A549 (cell line): ENCODE measurements around the gene EPB41L2. TPM values are rescaled to one million over a fixed set of nuclear protein-coding genes. Genes with fewer than 3 reads are reported as not detected.

Experiments
- ATAC-seq, 2 experiments: fragments of 200-7000 bp in 1 of 2; fragments of >200 bp in 1 of 2; cut with Nextera tagmentation in 1 of 2; cut with Tn5 transposase in 1 of 2; 3 replicates each; pipeline versions ENCODE4 v1.8.0 to v1.9.1; 2018 to 2020; ENCODE audit warnings: mild to moderate bottlenecking in 1 of 2, moderate library complexity in 1 of 2
- CTCF ChIA-PET: fragments of 300-600 bp; sonication (Branson Sonifier 250); formaldehyde crosslinking; extraction: SDS; loops from one replicate; lab custom pipeline; 2021; ENCODE audit warnings: antibody characterized with exemption, inconsistent platforms; lab: Yijun Ruan, JAX
- POLR2A ChIA-PET: fragments of 350-600 bp; formaldehyde crosslinking; extraction: SDS; loops from one replicate; lab custom pipeline; 2021; ENCODE audit warnings: antibody characterized with exemption, inconsistent platforms; lab: Yijun Ruan, JAX
- DNase-seq, 2 experiments: peaks; one replicate each; pipeline versions ENCODE4 v3.0.0 to v3.0.0-alpha.2; 2011 to 2016; ENCODE audit warnings: low read depth in 1 of 2, low spot score in 1 of 2
- FAIRE-seq: peaks from 2 replicates; lab custom pipeline; 2011; peaks lifted over from hg19 to GRCh38; lab: Jason Lieb, UNC
- H3K27ac ChIP-seq, 2 experiments: fragments of >200 bp; sonication (Bioruptor Twin); formaldehyde crosslinking; 3 replicates each; pipeline ENCODE4 v1.5.1; 2016 to 2017
- H3K4me1 ChIP-seq: fragments of >200 bp; sonication (Bioruptor Twin); formaldehyde crosslinking; 3 replicates; pipeline ENCODE4 v1.6.1; 2016
- H3K4me2 ChIP-seq: fragments of >200 bp; sonication (Bioruptor Twin); formaldehyde crosslinking; 3 replicates; pipeline ENCODE4 v1.6.1; 2016
- H3K4me3 ChIP-seq: fragments of >200 bp; sonication (Bioruptor Twin); formaldehyde crosslinking; 3 replicates; pipeline ENCODE4 v1.5.1; 2016
- H3K9me3 ChIP-seq: fragments of >200 bp; sonication (Bioruptor Twin); formaldehyde crosslinking; 3 replicates; pipeline ENCODE4 v1.6.1; 2016
- CBX2 ChIP-seq: fragments of 200-600 bp; sonication (generic); IDR thresholded peaks from 2 replicates; pipeline ENCODE4 v1.6.1; 2016; ENCODE audit warnings: low read depth, mild to moderate bottlenecking, borderline replicate concordance
- ESRRA ChIP-seq: fragments of 150-350 bp; IDR thresholded peaks from 2 replicates; pipeline ENCODE4 v1.6.1; 2014; ENCODE audit warnings: mild to moderate bottlenecking, low read length, borderline replicate concordance
- FOXS1 ChIP-seq: fragments of 250-450 bp; sonication (Bioruptor Pico); IDR thresholded peaks from 2 replicates; pipeline ENCODE4 v1.5.0; 2020; ENCODE audit warnings: mild to moderate bottlenecking, moderate library complexity
- GATA3 ChIP-seq: IDR thresholded peaks from 2 replicates; pipeline ENCODE4 v1.6.1; 2012; ENCODE audit warnings: borderline replicate concordance
- HEYL ChIP-seq: fragments of 250-450 bp; sonication (Bioruptor Pico); IDR thresholded peaks from 2 replicates; pipeline ENCODE4 v1.8.0; 2021; ENCODE audit warnings: mild to moderate bottlenecking, moderate library complexity
- HOXA7 ChIP-seq: fragments of 250-450 bp; sonication (Bioruptor Pico); IDR thresholded peaks from 2 replicates; pipeline ENCODE4 v1.5.0; 2020; ENCODE audit warnings: mild to moderate bottlenecking, moderate library complexity
- HOXB13 ChIP-seq: fragments of 250-450 bp; sonication (Bioruptor Pico); IDR thresholded peaks from 2 replicates; pipeline ENCODE4 v1.5.0; 2020; ENCODE audit warnings: low read depth, mild to moderate bottlenecking, moderate library complexity
- HOXB5 ChIP-seq: fragments of 250-450 bp; sonication (Bioruptor Pico); IDR thresholded peaks from 2 replicates; pipeline ENCODE4 v1.5.0; 2020; ENCODE audit warnings: mild to moderate bottlenecking, moderate library complexity
- JUN ChIP-seq, 2 experiments: fragments of >200 bp; sonication (Bioruptor Twin); formaldehyde crosslinking; IDR thresholded peaks; 2 replicates in 1 of 2; 3 replicates in 1 of 2; pipeline ENCODE4 v1.6.1; 2016 to 2017
- JUNB ChIP-seq: fragments of >200 bp; sonication (Bioruptor Twin); formaldehyde crosslinking; IDR thresholded peaks from 2 replicates; pipeline ENCODE4 v1.6.1; 2016
- MAFK ChIP-seq: fragments of 450-650 bp; IDR thresholded peaks from 2 replicates; pipeline ENCODE4 v1.6.1; 2014; ENCODE audit not compliant: partially characterized antibody
- NFE2L2 ChIP-seq: fragments of 150-350 bp; conservative IDR thresholded peaks from 2 replicates; pipeline ENCODE4 v1.6.1; 2014; ENCODE audit warnings: low read length
- RAD21 ChIP-seq, 2 experiments: fragments of >200 bp in 1 of 2; sonication (Bioruptor Twin) in 1 of 2; formaldehyde crosslinking in 1 of 2; IDR thresholded peaks in 1 of 2; conservative IDR thresholded peaks in 1 of 2; 2 replicates in 1 of 2; 3 replicates in 1 of 2; pipeline ENCODE4 v1.6.1; 2012 to 2018; ENCODE audit warnings: inconsistent platforms in 1 of 2
- RCOR1 ChIP-seq: fragments of 150-350 bp; IDR thresholded peaks from 2 replicates; pipeline ENCODE4 v1.6.1; 2014; ENCODE audit warnings: antibody characterized with exemption, low read length, low read depth
- RNF2 ChIP-seq: fragments of 200-600 bp; sonication (generic); IDR thresholded peaks from 2 replicates; pipeline ENCODE4 v1.6.1; 2016; ENCODE audit warnings: low read depth, mild to moderate bottlenecking, antibody characterized with exemption, moderate library complexity, borderline replicate concordance
- SMC3 ChIP-seq: fragments of >200 bp; sonication (Bioruptor Twin); formaldehyde crosslinking; IDR thresholded peaks from 3 replicates; pipeline ENCODE4 v1.6.1; 2018; ENCODE audit warnings: inconsistent platforms
- TFCP2L1 ChIP-seq: fragments of 250-450 bp; sonication (Bioruptor Pico); IDR thresholded peaks from 2 replicates; pipeline ENCODE4 v1.5.0; 2021; ENCODE audit warnings: mild to moderate bottlenecking
- TP53 ChIP-seq: fragments of 250-450 bp; sonication (Bioruptor Pico); IDR thresholded peaks from 2 replicates; pipeline ENCODE4 v1.5.0; 2021; ENCODE audit warnings: mild to moderate bottlenecking, moderate library complexity
- USF2 ChIP-seq: fragments of 450-650 bp; IDR thresholded peaks from 2 replicates; pipeline ENCODE4 v1.6.1; 2014; ENCODE audit warnings: antibody characterized with exemption
- ZC3H11A ChIP-seq: fragments of 450-650 bp; IDR thresholded peaks from 2 replicates; pipeline ENCODE4 v1.6.1; 2014; ENCODE audit warnings: antibody characterized with exemption, mild to moderate bottlenecking
- ZFP36 ChIP-seq: fragments of 450-650 bp; IDR thresholded peaks from 2 replicates; pipeline ENCODE4 v1.6.1; 2014; ENCODE audit warnings: borderline replicate concordance; ENCODE audit not compliant: partially characterized antibody
- ZNF302 ChIP-seq: fragments of 250-450 bp; sonication (Bioruptor Pico); IDR thresholded peaks from 2 replicates; pipeline ENCODE4 v1.9.0; 2021; ENCODE audit warnings: inconsistent platforms, mild to moderate bottlenecking, moderate library complexity
- WGBS: methylation state at CpG from one replicate; pipeline ENCODE4 v1.1.6; 2017; ENCODE audit errors: missing lambda C conversion rate; 5-methylcytosine and 5-hydroxymethylcytosine counted together
- polyA plus RNA-seq, 4 experiments: library from polyadenylated mRNA; depleted of rRNA in 3 of 4; stranded (reverse); fragments of >200 nt; fragmentation: RNase III in 1 of 4; extraction: RNeasy Plus Mini Kit Qiagen cat#74134 plus additional on column Dnase treatment in 1 of 4; gene quantifications; 2 replicates in 3 of 4; 3 replicates in 1 of 4; pipeline ENCODE4 v1.2.3, GENCODE V29; 2011 to 2017
- TF ChIP-seq, protein P1 (sequence below): fragments of 250-450 bp; sonication (Bioruptor Pico); IDR thresholded peaks from 2 replicates; pipeline ENCODE4 v1.5.0; 2020; ENCODE audit warnings: low read depth, mild to moderate bottlenecking, moderate library complexity
- TF ChIP-seq, protein P2 (sequence below): fragments of >200 bp; sonication (Bioruptor Twin); formaldehyde crosslinking; IDR thresholded peaks from 3 replicates; pipeline ENCODE4 v1.5.1; 2016
- TF ChIP-seq, protein P3 (sequence below): fragments of >200 bp; sonication (Bioruptor Twin); formaldehyde crosslinking; IDR thresholded peaks from 3 replicates; pipeline ENCODE4 v1.6.1; 2016
- TF ChIP-seq, protein P4 (sequence below): IDR thresholded peaks from 2 replicates; pipeline ENCODE4 v1.6.1; 2012

Gene EPB41L2
- polyA plus RNA-seq, 2 of the 4 experiments (the other 2 are of a cell fraction), result 42.9 to 50.3 TPM

DNA sequence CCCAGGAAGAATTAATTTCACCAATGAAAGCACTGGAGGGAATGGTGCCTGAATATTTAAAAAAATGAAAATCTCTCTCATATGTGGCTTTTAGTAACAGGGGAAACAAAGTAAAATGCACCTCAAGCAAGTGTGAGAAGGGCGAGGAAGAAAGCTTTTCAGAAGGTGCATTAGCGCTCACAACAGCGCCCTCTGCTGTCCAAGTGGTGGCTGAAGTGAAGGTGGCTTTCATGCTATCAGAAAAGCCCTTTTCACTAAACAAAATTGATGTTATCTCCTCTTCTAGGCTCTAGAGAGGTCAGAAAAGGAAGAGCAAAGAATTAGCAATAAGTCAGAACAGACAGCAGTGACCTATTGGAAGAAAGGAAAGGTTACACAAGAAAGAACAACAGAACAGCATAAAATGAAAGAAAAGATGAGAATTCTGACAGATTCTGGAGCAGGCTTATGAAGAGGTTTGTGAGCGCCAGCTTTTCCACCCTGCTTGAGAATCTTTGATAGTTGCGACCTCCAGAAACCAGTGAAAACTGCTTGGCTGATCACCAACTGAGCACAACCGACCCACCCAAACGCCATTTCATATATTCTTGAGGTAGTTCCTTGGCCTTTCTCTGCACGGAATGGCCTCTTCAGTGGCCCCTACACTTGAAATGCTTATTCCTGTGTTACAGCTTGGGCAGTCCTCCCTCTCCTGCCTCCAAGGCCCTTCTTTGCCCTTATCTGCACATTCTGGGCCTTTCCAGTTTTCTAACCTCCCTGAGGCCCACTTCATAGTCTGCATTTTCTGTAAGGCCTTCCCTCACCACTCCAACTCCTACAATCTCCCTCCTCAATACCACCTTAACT, 190.6 kb downstream of the EPB41L2 start:
- H3K4me3 ChIP-seq, result no peak overlapping the region
- 59% methylated on average over 8 of the region's 8 CpGs for WGBS
- H3K27ac ChIP-seq, result no peak overlapping the region
- CTCF ChIA-PET, result interaction anchor here (0.6 to 2.0 kb wide), 13 partner anchors 9 to 666 kb away, joined by 3 to 11 read pairs (median 3); no protein-coding TSS in a partner anchor
- no peaks in the 10 kb centered on the region for H3K9me3 ChIP-seq
- peak; percentile 66 to 81; a peak in 4 of 6 replicates for ATAC-seq
- TF ChIP-seq SMC3 (peak; percentile 51), TFCP2L1 (no peak), USF2 (no peak), MAFK (no peak), RAD21 (conservative IDR thresholded peaks at IDR 0.05 in 1 of 2, IDR thresholded peaks at IDR 0.05 in 1 of 2) (peak; percentile 47 to 52), ESRRA (no peak)
- TF ChIP-seq, protein P1, sequence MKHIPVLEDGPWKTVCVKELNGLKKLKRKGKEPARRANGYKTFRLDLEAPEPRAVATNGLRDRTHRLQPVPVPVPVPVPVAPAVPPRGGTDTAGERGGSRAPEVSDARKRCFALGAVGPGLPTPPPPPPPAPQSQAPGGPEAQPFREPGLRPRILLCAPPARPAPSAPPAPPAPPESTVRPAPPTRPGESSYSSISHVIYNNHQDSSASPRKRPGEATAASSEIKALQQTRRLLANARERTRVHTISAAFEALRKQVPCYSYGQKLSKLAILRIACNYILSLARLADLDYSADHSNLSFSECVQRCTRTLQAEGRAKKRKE (CRISPR knock-in tag), result no peak
- TF ChIP-seq, protein P2, sequence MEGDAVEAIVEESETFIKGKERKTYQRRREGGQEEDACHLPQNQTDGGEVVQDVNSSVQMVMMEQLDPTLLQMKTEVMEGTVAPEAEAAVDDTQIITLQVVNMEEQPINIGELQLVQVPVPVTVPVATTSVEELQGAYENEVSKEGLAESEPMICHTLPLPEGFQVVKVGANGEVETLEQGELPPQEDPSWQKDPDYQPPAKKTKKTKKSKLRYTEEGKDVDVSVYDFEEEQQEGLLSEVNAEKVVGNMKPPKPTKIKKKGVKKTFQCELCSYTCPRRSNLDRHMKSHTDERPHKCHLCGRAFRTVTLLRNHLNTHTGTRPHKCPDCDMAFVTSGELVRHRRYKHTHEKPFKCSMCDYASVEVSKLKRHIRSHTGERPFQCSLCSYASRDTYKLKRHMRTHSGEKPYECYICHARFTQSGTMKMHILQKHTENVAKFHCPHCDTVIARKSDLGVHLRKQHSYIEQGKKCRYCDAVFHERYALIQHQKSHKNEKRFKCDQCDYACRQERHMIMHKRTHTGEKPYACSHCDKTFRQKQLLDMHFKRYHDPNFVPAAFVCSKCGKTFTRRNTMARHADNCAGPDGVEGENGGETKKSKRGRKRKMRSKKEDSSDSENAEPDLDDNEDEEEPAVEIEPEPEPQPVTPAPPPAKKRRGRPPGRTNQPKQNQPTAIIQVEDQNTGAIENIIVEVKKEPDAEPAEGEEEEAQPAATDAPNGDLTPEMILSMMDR, result peak; percentile 76
- FAIRE-seq, result no peak
- no peak overlapping the region for H3K4me2 ChIP-seq
- no peaks in the 10 kb centered on the region for H3K4me1 ChIP-seq
- peak; percentile 11 to 41 for DNase-seq
- POLR2A ChIA-PET, result no interaction called here

- TF ChIP-seq JUN (IDR thresholded peaks at IDR 0.05) (no peak), TP53 (no peak), MAFK (peak; percentile 69)
- Histone ChIP-seq H3K4me2 (no peak overlapping the region), H3K9me3 (no peaks in the 10 kb centered on the region), H3K27ac (no peak overlapping the region), H3K4me3 (no peak overlapping the region), H3K4me1 (no peaks in the 10 kb centered on the region)
- CTCF ChIA-PET, result interaction anchor here (1.3 to 2.0 kb wide), 2 partner anchors 14 to 298 kb away, joined by 5 to 11 read pairs; no protein-coding TSS in a partner anchor
- DNase-seq (no peak), ATAC-seq (no peak), FAIRE-seq (no peak)
- POLR2A ChIA-PET, result no interaction called here
- 91% methylated on average over 9 of the region's 9 CpGs for WGBS
These were observed 192.7 kb downstream of the EPB41L2 start for GRCh38 chr6:130870179-130870880.

- no peak overlapping the region for H3K27ac ChIP-seq
- POLR2A ChIA-PET, result no interaction called here
- H3K4me2 ChIP-seq, result no peak overlapping the region
- TF ChIP-seq ZC3H11A (no peak), TFCP2L1 (no peak), ZNF302 (no peak), HOXB5 (no peak), FOXS1 (CRISPR knock-in tag) (no peak), HOXB13 (CRISPR knock-in tag) (no peak), HEYL (CRISPR knock-in tag) (no peak), ZFP36 (no peak), NFE2L2 (no peak), RCOR1 (no peak), JUNB (no peak), CBX2 (no peak), HOXA7 (CRISPR knock-in tag) (no peak), MAFK (no peak), RNF2 (no peak), GATA3 (no peak)
- TF ChIP-seq, protein P3, sequence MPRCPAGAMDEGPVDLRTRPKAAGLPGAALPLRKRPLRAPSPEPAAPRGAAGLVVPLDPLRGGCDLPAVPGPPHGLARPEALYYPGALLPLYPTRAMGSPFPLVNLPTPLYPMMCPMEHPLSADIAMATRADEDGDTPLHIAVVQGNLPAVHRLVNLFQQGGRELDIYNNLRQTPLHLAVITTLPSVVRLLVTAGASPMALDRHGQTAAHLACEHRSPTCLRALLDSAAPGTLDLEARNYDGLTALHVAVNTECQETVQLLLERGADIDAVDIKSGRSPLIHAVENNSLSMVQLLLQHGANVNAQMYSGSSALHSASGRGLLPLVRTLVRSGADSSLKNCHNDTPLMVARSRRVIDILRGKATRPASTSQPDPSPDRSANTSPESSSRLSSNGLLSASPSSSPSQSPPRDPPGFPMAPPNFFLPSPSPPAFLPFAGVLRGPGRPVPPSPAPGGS, result no peak
- TF ChIP-seq, protein P4, sequence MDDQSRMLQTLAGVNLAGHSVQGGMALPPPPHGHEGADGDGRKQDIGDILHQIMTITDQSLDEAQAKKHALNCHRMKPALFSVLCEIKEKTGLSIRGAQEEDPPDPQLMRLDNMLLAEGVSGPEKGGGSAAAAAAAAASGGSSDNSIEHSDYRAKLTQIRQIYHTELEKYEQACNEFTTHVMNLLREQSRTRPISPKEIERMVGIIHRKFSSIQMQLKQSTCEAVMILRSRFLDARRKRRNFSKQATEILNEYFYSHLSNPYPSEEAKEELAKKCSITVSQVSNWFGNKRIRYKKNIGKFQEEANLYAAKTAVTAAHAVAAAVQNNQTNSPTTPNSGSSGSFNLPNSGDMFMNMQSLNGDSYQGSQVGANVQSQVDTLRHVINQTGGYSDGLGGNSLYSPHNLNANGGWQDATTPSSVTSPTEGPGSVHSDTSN, result no peak
These were observed 193.4 kb downstream of the EPB41L2 start for GRCh38 chr6:130869681-130870080.

More at GRCh38 chr6:130869681-130870080, 193.4 kb downstream of the EPB41L2 start:
- no peak for DNase-seq
- 94% methylated on average over 10 of the region's 10 CpGs for WGBS
- no peaks in the 10 kb centered on the region for H3K9me3 ChIP-seq
- no peak overlapping the region for H3K4me3 ChIP-seq
- CTCF ChIA-PET, result interaction anchor here (0.6 kb wide), 1 partner anchor 677 kb away, joined by 3 read pairs; no protein-coding TSS in a partner anchor
- ATAC-seq, result no peak
- FAIRE-seq, result no peak
- H3K4me1 ChIP-seq, result no peaks in the 10 kb centered on the region
